GM21423 (cell line): Measurements from ENCODE around the gene CCNT1.
"Not testable (repeated sequence)": the region's sequence is repeated elsewhere in the genome, so short reads cannot be mapped to it uniquely, and the experiment has no call there.

Source experiments
- ATAC-seq: cut with Tn5 transposase; IDR thresholded peaks from one replicate; pipeline ENCODE4 v1.9.1; 2021; ENCODE audit warnings: mild to moderate bottlenecking, moderate library complexity; ENCODE audit not compliant: unreplicated experiment

CCNT1 gene

DNA sequence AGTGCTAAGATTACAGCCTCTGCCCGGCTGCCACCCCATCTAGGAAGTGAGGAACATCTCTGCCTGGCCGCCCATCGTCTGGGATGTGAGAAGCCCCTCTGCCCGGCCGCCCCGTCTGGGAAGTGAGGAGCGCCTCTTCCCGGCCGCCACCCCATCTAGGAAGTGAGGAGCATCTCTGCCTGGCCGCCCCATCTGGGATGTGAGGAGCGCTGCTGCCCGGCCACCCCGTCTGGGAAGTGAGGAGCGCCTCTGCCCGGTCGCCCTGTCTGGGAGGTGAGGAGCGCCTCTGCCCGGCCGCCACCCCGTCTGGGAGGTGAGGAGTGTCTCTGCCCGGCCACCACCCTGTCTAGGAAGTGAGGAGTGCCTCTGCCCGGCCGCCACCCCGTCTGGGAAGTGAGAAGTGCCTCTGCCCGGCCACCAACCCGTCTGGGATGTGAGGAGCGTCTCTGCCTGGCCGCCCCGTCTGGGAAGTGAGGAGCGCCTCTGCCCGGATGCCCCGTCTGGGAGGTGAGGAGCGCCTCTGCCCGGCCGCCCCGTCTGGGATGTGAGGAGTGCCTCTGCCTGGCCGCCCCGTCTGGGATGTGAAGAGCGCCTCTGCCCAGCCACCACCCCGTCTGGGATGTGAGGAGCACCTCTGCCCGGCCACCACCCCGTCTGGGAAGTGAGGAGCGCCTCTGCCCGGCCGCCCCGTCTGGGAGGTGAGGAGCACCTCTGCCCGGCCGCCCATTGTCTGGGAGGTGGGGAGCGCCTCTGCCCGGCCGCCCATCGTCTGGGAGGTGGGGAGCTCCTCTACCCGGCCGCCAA, 74.6 kb downstream of the CCNT1 start:
- ATAC-seq: not testable (repeated sequence)

- no peak for ATAC-seq
Observed at GRCh38 chr12:48640854-48641253, 75.7 kb downstream of the CCNT1 start.

DNA sequence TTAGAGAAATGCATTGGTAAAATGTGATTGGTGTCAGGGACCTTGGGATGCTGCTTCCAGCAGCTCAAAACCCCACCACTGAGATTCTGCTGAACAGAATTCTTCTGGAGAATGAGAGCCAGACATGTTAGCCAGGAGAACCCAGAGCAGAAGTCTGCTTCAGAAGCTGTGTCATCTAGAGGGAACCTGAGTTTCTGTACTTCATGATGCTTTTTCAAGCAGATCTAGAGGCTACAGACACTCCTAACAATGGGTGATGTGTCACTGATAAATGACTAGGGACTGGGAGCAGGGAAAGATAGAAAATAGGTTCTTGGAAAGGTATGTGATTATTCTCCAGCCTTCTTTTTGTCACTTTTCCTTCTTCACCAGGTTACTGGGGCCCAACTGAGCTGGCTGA, 76.1 kb downstream of the CCNT1 start:
- ATAC-seq: no peak
